GM21367 (cell line): ENCODE data around the gene TSEN54.

Source experiments
- ATAC-seq: cut with Tn5 transposase; IDR thresholded peaks from one replicate; pipeline ENCODE4 v1.9.1; 2021; ENCODE audit not compliant: unreplicated experiment

Gene TSEN54

DNA sequence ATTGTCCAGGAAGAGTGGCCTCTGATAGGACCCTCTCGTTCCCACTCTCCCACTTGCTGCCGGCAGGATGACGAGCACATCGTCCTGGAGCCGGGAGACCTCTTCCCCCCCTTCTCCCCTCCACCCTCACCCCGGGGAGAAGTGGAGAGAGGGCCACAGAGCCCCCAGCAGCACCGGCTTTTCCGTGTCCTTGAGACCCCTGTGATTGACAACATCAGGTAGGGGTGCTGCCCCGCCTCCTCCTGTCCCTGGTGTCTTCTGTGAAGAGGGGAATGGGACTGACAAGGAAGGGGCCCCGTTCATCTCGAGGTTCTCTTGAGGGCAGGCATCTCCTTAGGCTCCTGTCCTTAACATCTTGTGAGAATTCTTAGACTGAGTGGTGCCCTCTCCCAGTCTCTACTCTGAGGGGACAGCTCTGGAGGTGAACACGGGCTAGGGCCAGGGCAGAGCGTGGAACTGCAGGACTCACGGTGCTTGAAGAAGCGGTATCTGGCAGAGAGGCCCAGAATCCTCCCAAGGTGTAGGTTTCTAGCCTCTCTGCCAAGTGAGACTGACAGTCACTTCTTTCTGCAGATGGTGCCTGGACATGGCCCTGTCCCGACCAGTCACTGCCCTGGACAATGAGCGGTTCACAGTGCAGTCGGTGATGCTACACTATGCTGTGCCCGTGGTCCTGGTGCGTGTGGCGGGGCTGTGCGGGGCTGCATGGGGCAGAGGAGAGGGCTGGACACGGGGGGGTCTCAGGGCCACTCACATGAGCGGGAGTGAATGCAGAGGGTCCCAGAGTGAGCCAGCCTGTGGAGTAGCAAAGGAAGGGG, 27.4 kb upstream of the TSEN54 start:
- no peak for ATAC-seq

DNA sequence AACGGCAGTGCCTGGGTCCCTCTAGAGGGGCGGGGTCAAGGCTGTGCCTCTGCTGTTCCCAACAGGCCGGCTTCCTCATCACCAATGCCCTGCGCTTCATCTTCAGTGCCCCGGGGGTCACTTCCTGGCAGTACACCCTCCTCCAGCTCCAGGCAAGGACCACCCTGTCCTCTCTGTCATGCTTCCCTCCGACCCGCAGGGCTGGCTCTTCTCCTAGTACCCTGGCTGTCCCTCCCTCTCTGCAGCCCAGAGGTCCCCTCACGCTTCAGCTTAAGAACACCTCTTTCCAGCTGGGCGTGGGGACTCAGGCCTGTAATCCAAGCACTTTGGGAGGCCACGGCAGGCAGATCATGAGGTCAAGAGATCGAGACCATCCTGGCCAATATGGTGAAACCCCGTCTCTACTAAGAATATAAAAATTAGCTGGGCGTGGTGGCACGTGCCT, 26.8 kb upstream of the TSEN54 start:
- no peak for ATAC-seq

DNA sequence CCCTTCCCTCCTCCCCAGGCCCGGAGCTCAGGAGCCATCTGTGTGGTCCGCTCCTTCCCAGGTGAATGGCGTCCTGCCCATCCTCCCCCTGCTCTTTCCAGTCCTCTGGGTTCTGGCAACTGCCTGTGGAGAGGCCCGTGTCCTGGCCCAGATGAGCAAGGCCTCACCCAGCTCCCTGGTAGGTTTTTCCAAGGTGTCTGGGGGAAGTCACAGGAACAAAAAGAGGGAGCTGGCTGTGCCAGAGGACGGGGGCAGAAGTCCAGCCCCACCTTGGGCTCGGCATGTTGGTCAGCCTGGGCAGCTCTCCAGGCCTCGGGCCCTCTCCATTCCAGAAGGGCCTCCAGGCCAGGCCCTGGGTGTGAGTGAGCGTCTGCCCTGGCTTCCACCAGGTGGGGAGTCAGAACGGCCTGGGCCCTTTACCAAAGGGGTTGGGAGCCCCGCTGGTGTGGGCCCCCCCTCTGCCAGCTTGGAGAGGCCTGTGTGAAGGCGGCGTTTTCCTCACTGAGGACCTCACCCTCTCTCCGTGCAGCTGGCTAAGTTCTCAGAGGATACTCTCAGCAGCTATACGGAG, 26.1 kb upstream of the TSEN54 start:
- ATAC-seq, result no peak

DNA sequence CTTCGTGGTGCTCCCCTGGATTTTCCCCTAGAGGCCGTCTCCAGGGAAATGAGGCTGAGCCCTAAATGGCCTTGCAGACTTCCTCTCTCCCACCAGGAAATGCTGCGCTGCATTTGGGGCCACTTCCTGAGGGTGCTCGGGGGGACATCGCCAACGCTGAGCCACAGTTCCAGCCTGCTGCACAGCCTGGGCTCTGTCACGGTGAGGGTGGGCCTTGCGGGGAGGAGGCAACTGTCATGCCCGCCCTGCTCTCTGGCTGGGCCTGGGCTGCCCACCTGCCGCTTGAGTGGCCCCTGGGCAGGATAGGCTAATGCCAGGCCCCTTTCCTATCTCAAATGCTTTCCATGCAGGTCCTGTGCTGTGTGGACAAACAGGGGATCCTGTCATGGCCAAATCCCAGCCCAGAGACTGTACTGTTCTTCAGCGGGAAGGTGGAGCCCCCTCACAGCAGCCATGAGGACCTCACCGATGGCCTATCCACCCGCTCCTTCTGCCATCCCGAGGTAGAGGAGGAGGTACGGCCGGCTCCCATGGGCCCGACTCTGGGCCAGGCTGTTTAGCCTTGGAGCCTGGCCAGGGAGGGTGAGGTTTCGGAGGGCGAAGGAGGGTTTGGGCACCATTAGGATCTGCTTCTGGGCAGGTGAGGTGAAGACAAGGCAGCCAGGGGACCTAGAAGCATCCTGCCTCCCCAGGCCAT, 25.2 kb upstream of the TSEN54 start:
- no peak for ATAC-seq

DNA sequence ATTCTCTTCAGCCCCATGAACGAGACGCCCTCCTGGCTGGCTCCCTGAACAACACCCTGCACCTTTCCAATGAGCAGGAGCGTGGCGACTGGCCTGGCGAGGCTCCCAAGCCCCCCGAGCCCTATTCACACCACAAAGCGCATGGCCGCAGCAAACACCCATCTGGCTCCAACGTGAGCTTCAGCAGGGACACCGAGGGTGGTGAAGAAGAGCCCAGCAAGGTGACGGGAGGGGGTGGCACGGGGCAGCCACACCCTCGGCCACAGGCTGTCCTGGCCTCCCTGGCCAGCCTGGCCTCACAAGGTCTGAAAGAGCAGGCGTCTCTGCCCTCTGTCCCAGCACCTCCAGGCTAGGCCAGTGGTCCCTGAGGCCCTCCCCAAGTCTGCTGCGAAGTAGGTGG, 24.6 kb upstream of the TSEN54 start:
- no peak for ATAC-seq

DNA sequence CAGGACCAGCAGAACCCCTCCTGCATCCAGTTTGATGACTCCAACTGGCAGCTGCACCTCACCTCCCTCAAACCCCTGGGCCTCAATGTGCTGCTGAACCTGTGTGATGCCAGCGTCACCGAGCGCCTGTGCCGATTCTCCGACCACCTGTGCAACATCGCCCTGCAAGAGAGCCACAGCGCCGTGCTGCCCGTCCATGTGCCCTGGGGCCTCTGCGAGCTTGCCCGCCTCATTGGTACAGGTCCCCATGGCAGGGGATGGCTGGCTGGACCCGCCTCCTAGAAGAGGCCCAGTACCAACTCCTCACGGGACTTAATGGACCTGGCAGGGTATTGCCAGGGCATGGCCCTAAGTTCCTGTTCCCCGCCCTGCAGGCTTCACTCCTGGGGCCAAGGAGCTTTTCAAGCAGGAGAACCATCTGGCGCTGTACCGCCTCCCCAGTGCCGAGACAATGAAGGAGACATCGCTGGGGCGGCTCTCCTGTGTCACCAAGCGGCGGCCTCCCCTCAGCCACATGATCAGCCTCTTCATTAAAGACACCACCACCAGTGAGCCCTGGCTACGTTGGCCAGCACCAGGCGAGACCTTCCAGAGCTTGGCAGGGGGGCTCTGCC, 23.7 kb upstream of the TSEN54 start:
- no peak for ATAC-seq

DNA sequence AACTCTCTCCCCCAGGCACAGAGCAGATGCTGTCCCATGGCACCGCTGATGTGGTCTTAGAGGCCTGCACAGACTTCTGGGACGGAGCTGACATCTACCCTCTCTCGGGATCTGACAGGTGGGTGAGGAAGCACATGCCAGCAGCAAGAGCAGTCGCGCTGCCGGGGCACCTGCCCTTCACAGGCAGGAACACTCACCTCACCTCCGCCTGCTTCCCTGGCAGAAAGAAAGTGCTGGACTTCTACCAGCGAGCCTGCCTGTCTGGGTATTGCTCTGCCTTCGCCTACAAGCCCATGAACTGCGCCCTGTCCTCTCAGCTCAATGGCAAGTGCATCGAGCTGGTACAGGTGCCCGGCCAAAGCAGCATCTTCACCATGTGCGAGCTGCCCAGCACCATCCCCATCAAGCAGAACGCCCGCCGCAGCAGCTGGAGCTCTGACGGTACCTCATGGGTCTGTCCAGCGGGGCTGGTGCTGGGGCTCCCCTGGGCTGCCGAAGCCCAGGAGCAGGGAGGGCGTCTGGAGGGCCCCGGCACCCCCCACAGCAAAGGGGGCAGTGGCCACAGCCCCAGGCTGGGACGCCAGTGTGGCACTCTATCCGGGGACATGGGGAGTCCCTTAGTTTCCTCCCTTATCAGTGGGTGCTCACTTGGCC, 22.7 kb upstream of the TSEN54 start:
- ATAC-seq, result no peak

DNA sequence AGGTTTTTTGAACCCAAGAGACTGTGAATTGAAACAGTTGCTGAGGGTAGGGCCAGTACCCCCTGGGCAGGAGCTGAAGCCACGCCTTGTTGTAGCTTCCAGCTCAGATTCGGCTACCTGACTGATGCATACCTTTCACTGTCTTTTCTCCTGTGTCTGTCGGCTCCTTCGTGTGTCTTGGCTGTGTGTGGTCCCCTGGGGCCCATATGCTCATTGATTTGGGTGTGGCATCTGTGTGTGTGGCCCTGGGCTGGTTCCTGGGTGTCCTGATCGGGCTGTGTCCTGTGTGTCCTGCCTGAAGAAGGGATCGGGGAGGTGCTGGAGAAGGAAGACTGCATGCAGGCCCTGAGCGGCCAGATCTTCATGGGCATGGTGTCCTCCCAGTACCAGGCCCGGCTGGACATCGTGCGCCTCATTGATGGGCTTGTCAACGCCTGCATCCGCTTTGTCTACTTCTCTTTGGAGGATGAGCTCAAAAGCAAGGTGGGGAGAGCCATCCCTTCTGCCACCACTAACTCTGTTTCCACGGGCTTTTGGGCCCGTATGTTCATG, 21.9 kb upstream of the TSEN54 start:
- ATAC-seq, result no peak

DNA sequence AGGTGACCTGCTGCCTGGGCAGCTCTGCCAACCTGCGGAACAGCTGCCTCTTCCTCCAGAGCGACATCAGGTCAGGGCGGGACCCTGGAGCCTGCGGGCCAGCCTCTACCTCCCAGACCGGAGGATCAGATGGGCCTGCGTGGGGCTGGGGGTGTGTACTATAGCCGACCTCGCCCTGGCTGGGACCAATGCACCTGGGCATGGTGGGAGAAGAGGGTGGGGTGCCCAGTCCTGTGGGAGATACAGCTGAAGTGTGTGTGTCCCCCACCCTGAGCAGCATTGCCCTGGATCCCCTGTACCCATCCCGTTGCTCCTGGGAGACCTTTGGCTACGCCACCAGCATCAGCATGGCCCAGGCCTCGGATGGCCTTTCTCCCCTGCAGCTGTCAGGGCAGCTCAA, 20.3 kb upstream of the TSEN54 start:
- ATAC-seq, result no peak

DNA sequence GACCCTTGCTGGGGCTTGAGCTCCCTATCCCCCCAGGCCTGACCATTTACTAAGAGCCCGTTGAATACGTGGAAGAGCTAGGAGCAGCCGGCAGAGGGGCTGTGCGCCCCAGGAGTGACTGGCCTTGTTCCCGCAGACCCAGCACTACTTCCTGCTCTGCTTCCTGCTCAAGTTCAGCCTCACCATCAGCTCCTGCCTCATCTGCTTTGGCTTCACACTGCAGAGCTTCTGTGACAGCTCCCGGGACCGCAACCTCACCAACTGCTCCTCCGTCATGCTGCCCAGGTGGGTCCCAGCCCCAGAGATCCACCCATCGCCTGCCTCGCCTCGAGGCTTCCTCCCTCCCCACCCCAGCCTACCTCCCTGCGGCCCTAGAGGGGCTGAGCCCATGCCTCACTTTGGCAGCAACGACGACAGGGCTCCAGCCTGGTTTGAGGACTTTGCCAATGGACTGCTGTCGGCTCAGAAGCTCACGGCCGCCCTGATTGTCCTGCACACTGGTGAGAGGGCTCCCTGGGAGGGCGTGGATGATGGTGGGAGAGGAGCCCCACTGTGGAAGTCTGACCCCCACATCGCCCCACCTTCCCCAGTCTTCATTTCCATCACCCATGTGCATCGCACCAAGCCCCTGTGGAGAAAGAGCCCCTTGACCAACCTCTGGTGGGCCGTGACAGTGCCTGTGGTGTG, 18.1 kb upstream of the TSEN54 start:
- ATAC-seq, result no peak

DNA sequence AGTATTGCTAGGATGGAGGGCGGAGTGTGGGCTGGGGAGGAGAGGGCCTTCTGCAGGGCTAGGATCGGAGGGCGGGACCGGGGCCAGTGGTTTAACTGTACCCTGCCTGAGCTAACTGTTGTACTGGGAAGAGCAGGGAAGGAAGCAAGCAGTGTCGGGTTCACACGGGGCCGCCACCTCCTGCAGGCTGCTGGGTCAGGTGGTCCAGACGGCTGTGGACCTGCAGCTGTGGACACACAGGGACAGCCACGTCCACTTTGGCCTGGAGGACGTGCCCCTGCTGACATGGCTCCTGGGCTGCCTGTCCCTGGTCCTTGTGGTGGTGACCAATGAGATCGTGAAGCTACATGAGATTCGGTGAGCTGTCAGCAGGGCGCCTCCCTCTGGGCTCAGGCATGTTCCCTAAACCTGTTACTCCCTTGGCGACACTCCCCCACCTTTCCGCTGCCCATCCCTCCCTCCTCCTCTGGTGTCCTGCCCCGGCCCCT, 17.6 kb upstream of the TSEN54 start:
- no peak for ATAC-seq

DNA sequence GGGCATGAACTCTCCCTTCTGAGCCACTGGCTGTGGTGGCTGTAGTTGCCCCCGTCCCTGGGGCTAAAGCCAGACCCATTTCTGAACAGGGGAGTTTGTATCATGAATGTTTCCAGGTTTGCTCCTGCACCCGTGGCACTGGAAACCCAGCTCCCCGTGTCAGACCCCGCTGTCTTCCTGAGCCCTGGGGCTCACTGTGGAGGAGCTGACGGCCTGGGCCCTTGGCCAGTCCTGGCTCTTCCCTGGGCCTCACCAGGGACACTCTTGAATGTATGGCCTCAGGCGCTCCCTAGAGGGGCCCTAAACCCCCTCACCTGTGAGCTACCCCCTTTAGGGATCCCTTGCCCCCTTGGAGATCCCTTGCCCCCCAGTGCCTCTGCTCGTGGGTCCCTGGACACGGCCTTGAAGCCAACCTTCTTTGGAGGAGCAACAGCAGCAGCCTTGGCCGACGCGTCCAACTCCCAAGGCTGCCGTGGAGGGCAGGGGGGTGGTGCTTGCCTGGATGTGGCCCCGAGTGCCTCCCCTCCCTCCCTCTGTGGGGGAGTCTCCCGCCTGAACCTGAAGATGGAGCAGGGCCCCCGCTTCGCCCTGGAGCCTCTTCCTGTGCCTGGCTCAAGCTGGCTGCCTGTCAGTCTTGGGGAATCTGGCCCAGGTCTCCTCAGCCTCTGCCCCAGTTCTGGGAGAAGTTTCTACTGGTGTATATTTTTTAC, 16.9 kb upstream of the TSEN54 start:
- ATAC-seq, result no peak

DNA sequence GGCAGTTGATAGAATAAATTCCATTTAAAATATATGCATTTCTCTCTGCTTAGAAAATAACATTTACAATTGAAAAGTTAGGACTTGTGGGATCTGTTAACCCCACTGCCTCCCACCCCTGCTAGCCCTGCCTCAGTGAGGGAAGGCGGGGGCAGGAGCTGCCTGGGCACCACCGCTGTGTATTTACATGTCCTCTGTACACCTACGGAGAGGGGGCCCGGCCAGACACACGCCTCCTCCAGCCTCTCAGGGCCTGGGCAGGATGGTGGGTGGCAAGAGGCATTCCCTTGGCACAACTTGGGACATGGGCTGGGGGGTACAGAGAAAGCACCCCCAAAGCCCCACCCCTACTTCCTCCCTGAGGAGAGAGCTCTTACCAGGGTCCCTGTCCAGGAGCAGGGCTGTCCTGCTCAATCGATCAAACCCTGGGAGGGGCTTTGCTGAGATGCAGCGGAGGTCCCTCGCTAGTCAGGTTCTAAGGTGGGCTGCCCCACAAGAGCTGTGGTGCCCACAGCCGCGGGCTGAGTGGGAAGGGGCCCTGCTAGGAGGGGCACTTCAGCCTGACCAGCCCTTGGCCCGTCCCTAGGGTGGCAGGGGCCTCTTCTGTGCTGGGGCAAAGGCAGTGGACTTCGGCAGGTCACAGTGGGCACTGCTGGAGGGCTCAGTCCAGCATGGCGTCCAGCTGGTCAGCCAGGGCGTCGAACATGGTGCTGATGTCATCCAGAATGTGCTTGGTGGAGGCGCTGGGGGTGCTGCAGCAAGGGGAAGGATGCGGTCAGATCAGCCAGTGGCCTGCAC, 15.7 kb upstream of the TSEN54 start:
- no peak for ATAC-seq

DNA sequence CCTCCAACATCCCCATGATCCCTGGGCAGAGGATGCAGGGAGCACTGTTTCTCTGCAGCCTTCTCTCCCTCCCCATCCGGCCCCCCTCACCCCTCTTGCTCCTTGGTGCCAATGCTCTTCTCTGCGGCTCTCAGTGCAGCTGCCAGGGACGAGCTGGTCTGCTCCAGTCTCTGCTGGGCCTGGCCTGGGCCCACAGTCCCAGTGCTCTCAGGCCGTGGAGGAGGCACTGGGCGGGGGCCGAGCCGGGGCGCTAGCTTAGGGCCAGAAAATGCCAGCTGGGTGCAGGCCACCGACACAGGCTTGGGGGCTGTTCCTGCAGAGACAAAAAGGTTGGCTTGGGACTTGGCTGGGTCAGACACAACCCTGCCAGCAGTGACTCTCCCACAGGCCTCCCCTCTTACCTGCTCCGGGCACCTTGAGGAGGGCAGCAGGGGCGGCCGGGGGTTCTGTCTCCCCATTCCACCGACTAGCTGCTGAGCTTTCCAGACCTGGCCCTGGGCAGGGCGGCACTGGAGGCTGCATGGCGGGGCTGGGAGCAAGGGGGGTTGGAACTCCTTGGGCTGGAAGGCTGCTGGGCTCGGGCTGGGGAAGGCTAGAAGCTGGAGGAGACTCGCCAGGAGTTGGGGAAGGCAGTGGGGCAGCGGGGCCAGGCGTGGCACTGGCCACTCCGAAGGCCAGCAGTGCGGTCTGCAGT, 14.8 kb upstream of the TSEN54 start:
- ATAC-seq, result no peak

DNA sequence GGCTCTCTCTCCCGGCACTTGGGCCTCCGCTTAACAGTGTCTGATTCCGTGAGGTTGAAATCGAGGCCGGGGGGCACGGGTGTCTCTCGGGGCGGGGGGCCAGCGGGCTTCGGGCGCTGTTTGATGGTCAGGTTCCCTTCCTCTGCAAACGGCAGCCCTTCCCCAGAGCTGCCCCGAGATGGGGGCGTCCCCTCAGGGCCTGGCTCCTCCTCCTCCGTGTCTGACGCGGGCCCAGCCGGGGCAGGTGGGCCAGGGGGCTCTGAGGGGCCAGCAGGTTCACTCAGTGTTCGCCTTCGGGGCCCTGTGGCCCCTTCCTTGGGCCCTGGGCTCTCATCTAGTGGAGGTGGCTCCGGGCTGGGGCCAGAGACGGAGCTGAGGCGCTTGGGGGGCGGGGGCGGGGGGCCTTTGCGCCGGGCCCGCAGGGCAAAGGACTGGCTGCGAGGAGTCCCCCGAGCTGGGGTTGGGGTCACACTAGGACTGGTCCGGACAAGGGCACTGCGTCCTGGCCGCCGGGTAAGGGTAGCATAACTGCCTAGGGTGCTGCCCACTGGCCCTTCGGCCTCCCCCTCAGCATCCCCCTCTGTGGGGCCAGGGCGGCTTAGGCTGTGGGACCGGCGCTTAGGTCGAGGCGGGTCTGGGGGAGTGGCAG, 14.1 kb upstream of the TSEN54 start:
- no peak for ATAC-seq

DNA sequence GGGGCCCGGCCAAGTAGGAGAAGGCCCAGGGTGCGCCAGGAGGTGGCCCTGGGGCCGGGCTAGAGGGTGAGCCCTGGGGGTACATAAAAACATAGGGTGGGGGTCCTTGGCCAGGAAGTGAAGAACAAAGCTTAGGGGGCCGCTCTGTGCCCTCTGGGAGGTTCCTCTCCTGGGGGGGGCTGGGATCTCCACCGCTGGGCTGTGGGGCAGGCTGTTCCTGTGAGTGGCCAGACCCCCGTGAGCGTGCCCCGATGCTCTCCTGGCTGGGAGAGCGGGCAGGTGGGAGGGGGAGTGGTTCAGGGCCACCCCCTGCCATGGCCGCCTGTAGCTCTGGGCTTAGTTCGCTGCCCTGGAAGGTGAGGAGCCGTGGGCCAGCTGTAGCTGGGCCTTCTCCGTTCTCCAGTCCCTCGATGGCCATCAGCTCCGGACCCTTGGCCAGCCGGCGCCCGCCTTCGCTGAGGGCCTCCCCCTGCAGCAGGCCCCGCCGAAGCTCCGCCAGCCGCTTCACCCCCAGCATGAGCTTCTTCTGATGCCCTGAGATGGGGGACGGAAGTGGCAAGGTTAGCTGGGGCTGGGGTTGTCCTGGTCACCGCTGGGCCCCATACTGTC, 13.5 kb upstream of the TSEN54 start:
- ATAC-seq, result no peak

DNA sequence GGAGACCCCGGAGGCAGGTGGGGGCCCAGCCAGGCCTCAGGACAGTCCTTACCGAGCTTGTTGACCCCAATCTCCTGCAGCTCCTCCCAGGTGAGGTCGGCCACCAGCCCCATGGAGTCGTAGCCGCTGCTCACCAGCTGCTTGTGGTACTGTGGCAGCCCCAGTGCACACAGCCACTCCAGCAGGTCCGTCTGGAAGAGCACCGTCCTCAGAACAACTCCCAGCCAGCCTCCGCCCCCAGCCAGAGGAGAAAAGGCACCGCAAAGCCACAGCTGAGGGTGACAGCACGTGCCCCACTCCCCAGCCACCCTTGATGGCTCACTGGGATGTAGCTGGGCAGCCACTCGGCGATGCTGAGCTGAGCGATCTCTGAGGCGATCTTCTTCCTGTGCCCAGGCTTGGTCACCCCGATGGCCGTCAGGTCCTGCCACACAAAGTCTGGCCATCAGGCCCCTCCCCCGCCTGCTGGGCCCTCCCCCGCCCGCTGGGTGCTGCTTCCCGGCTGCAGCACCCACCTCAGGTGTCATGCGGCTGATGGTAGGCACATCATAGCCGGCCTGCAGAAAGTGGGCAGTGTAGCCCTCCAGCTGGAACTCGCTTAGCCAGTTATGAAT, 12.9 kb upstream of the TSEN54 start:
- ATAC-seq, result no peak
